Endothelial cell of umbilical vein (primary cell): ENCODE measurements around the gene C1RL. TPM values are rescaled to one million over a fixed set of nuclear protein-coding genes. Genes with fewer than 3 reads are reported as not detected.

Source experiments
- BruUV-seq: library from RNA; stranded (reverse); fragments of 400-500 nt; replicated peaks from 2 replicates; lab custom pipeline; 2021; lab: Mats Ljungman, UMichigan
- CTCF ChIA-PET: fragments of 300-600, 350-600 bp; sonication (Branson Sonifier 250); formaldehyde crosslinking; loops from one replicate; lab custom pipeline; 2021; ENCODE audit warnings: antibody characterized with exemption, inconsistent platforms; lab: Charles Lee
- POLR2A ChIA-PET: fragments of 300-600, 350-600 bp; sonication (Branson Sonifier 250); formaldehyde crosslinking; loops from one replicate; lab custom pipeline; 2021; ENCODE audit warnings: antibody characterized with exemption, inconsistent platforms; lab: Charles Lee
- DNase-seq: peaks from one replicate; pipeline ENCODE4 v3.0.0-alpha.2; 2011; ENCODE audit warnings: low read depth, low spot score
- FAIRE-seq: peaks from 2 replicates; lab custom pipeline; 2011; peaks lifted over from hg19 to GRCh38; lab: Jason Lieb, UNC
- H2AFZ ChIP-seq: 2 replicates; pipeline ENCODE4 v1.6.0; 2012; ENCODE audit warnings: low read depth, low read length, control low read depth, inconsistent platforms
- H3K27ac ChIP-seq: 2 replicates; pipeline ENCODE4 v1.5.1; 2011; ENCODE audit warnings: low read depth, mild to moderate bottlenecking, control low read depth, low read length, moderate library complexity; ENCODE audit not compliant: insufficient read depth
- H3K27me3 ChIP-seq, 2 experiments: 2 replicates each; pipeline versions ENCODE4 v1.6.0 to v1.6.1; 2011; ENCODE audit warnings: low read length in 2 of 2, mixed read lengths in 1 of 2; ENCODE audit not compliant: control insufficient read depth in 2 of 2, insufficient read depth in 2 of 2
- H3K36me3 ChIP-seq, 2 experiments: 2 replicates in 1 of 2; 3 replicates in 1 of 2; pipeline ENCODE4 v1.5.1; 2011; ENCODE audit warnings: low read length in 2 of 2, mild to moderate bottlenecking in 1 of 2, moderate library complexity in 1 of 2; ENCODE audit not compliant: control insufficient read depth in 2 of 2, insufficient read depth in 2 of 2; ENCODE audit errors: extremely low read depth in 1 of 2
- H3K4me1 ChIP-seq: 3 replicates; pipeline ENCODE4 v1.5.1; 2011; ENCODE audit warnings: mild to moderate bottlenecking, low read length; ENCODE audit not compliant: control insufficient read depth, insufficient read depth; ENCODE audit errors: extremely low read depth
- H3K4me2 ChIP-seq: 2 replicates; pipeline ENCODE4 v1.6.1; 2011; ENCODE audit warnings: low read length, control low read depth, mixed read lengths; ENCODE audit not compliant: insufficient read depth
- H3K4me3 ChIP-seq, 3 experiments: fragments of 200-600 bp in 1 of 3; sonication (generic), shearing (Covaris generic) in 1 of 3; replicated peaks in 1 of 3; 2 replicates each; pipeline ENCODE4 v1.5.1; 2011 to 2016; ENCODE audit warnings: control low read depth in 3 of 3, low read length in 3 of 3, mild to moderate bottlenecking in 2 of 3, inconsistent platforms in 1 of 3, low read depth in 1 of 3, moderate library complexity in 1 of 3; ENCODE audit not compliant: insufficient read depth in 1 of 3
- H3K79me2 ChIP-seq: 2 replicates; pipeline ENCODE4 v1.6.0; 2012; ENCODE audit warnings: low read length, inconsistent platforms; ENCODE audit not compliant: control insufficient read depth, insufficient read depth
- H3K9ac ChIP-seq: replicated peaks from 2 replicates; pipeline ENCODE3; 2011; ENCODE audit warnings: low read length, control low read depth; ENCODE audit not compliant: insufficient read depth; ENCODE audit errors: extremely low read depth
- H3K9me1 ChIP-seq: replicated peaks from 3 replicates; pipeline ENCODE4 v1.6.0; 2011; ENCODE audit warnings: mild to moderate bottlenecking, low read length; ENCODE audit not compliant: control insufficient read depth, insufficient read depth; ENCODE audit errors: extremely low read depth
- H3K9me3 ChIP-seq: replicated peaks from 2 replicates; pipeline ENCODE4 v1.5.1; 2012; ENCODE audit warnings: low read length, inconsistent platforms; ENCODE audit not compliant: control insufficient read depth, insufficient read depth
- H4K20me1 ChIP-seq: replicated peaks from 2 replicates; pipeline ENCODE3; 2011; ENCODE audit warnings: mild to moderate bottlenecking, low read length; ENCODE audit not compliant: control insufficient read depth, insufficient read depth; ENCODE audit errors: extremely low read depth
- EZH2 ChIP-seq: IDR thresholded peaks from 2 replicates; pipeline ENCODE4 v1.6.1; 2012; ENCODE audit warnings: borderline replicate concordance, low read depth, mild to moderate bottlenecking, moderate library complexity, low read length, inconsistent platforms; ENCODE audit not compliant: severe bottlenecking
- FOS ChIP-seq: IDR thresholded peaks from 2 replicates; pipeline ENCODE4 v1.6.1; 2011; ENCODE audit warnings: mild to moderate bottlenecking, low read length, moderate library complexity, borderline replicate concordance; ENCODE audit not compliant: insufficient read depth
- GATA2 ChIP-seq: IDR thresholded peaks from 2 replicates; pipeline ENCODE4 v1.7.0; 2011; ENCODE audit warnings: low read depth, mild to moderate bottlenecking, moderate library complexity, mixed read lengths, low read length; ENCODE audit not compliant: insufficient read length, insufficient read depth
- JUN ChIP-seq: IDR thresholded peaks from 2 replicates; pipeline ENCODE4 v1.6.1; 2011; ENCODE audit warnings: borderline replicate concordance, low read depth; ENCODE audit not compliant: insufficient read length, insufficient read depth
- MAX ChIP-seq: IDR thresholded peaks from 2 replicates; pipeline ENCODE4 v1.6.1; 2011; ENCODE audit not compliant: insufficient read depth, insufficient read length
- MYC ChIP-seq: IDR thresholded peaks from one replicate; pipeline ENCODE4 v1.6.1; 2011; ENCODE audit warnings: mild to moderate bottlenecking, low read depth, low read length
- POLR2A ChIP-seq: IDR thresholded peaks from 2 replicates; pipeline ENCODE4 v1.6.1; 2012; ENCODE audit warnings: low read depth, mild to moderate bottlenecking, control low read depth, low read length
- POLR2AphosphoS5 ChIP-seq: IDR thresholded peaks from 2 replicates; pipeline ENCODE4 v1.6.1; 2012; ENCODE audit warnings: low read depth, mild to moderate bottlenecking, control low read depth, low read length, moderate library complexity; ENCODE audit not compliant: insufficient read depth
- dilution Hi-C: fragments of 300-500 bp; cut with MboI; formaldehyde crosslinking; loops from one replicate; pipeline ENCODE4 v1.15.0; 2019; ENCODE audit warnings: low sequenced_read_pairs; ENCODE audit not compliant: extremely low pct_ligation_motif_present
- intact Hi-C: fragments of 100-400 bp; cut with micrococcal nuclease; formaldehyde crosslinking; loops from one replicate; pipeline ENCODE4 v1.10.0; 2022
- polyA plus RNA-seq, 4 experiments: library from polyadenylated mRNA; depleted of rRNA in 3 of 4; stranded (reverse) in 3 of 4; unstranded in 1 of 4; fragments of >200 nt; gene quantifications; 2 replicates each; pipeline versions ENCODE4 v1.2.1 to v1.2.3, GENCODE V29; 2011 to 2012; ENCODE audit warnings: missing spikeins in 1 of 4
- total RNA-seq: library from RNA; stranded (reverse); gene quantifications from 2 replicates; pipeline ENCODE4 v1.2.3, GENCODE V29; 2021
- TF ChIP-seq, protein P1 (sequence below), 2 donors: IDR thresholded peaks; 1 replicate in 1 of 2; 2 replicates in 1 of 2; pipeline ENCODE4 v1.5.1; 2011; ENCODE audit warnings: low read length in 2 of 2, mild to moderate bottlenecking in 2 of 2, moderate library complexity in 2 of 2, control low read depth in 1 of 2, inconsistent platforms in 1 of 2, low read depth in 1 of 2; ENCODE audit not compliant: insufficient read depth in 1 of 2; ENCODE audit errors: extremely low read depth in 1 of 2

The C1RL gene
- total and polyA plus RNA-seq, 2 donors (not counting 3 experiments of a cell fraction or from before 2014, with no cell fraction given), result 20.9 to 25.0 TPM

DNA sequence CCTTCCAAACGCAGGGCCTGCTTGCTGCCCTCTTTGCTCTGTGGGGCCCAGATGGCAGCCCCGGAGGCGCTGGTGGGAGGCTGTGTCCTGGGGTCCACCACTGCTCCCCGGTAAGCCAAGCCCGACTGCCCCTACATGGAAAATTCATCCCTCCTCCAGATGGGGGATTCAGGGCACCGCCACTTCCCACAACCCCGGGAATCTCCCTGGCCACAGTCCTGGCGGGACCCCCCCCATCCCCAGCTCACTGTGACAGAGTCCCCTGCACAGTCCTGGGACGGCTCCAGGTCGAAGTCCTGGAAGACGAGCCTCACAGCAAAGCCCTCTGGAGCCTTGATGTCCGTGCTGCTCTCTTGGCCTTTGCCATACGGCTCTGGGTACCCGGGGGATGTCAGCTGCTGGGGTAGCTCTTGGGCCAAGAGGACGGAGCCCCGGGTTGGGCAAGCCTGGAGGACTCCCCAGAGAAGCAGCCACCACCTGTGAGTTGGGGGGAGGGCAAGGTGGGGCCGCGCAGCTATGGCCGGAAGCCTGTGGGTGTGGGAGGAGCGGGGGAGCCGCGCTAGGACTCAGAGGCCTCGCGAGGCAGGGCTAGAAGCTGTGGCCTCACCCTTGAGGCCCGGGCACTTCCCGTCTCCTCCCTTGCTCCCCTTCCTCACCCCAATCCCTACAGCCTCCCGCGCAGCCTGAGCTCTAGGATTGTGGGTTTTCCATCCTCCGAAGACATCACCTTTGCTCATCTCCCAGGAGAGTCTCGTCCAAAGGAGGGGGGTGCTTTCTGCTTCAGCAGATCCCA is 815 bp downstream of the C1RL start:
- Histone ChIP-seq H3K9me3 (no peaks in the 10 kb centered on the region), H4K20me1 (no peaks in the 10 kb centered on the region), H3K27ac (peak overlapping the region; percentile 61), H3K4me2 (peak overlapping the region; percentile 80), H3K4me3 (peak overlapping the region; percentile 21 to 64 (median 39)), H3K79me2 (no peaks in the 10 kb centered on the region), H3K27me3 (no peaks in the 10 kb centered on the region), H3K36me3 (no peaks in the 10 kb centered on the region), H3K4me1 (peaks cover 8% of the 10 kb centered on the region), H3K9me1 (no peaks in the 10 kb centered on the region), H3K9ac (peak overlapping the region; percentile 82), H2AFZ (peak overlapping the region; percentile 92)
- ChIA-PET CTCF (interaction anchor here (0.7 to 6.5 kb wide), 16 partner anchors 9 to 239 kb away, joined by 3 to 73 read pairs (median 7); partner anchors contain the start of genes C12orf57, C1S, CLSTN3 and RNU7-1), POLR2A (interaction anchor here (0.9 kb wide), 1 partner anchor 165 kb away, joined by 3 read pairs; the partner anchor contains the start of genes C12orf57 and RNU7-1)
- intact Hi-C loops, result loop anchor here (2.0 to 5.0 kb wide), 4 partner anchors 15 to 236 kb away; partner anchors contain the start of genes C1R, EMG1, LPCAT3 and PHB2
- TF ChIP-seq MAX (no peak), POLR2A (peak; percentile 68), POLR2AphosphoS5 (peak; percentile 65)
- DNase-seq (peak; percentile 28), FAIRE-seq (peak; percentile 70)
- TSS peak; percentile 18 for BruUV-seq
- dilution Hi-C loops, result no loop called here

GRCh38 chr12:7107636-7108002 is 1.4 kb downstream of the C1RL start:
- no peaks in the 10 kb centered on the region for H3K9me1 ChIP-seq
- no peak overlapping the region for H3K27ac ChIP-seq
- FAIRE-seq, result no peak
- H3K9ac ChIP-seq, result no peak overlapping the region
- H3K4me1 ChIP-seq, result peaks cover 8% of the 10 kb centered on the region
- no peak for TF ChIP-seq FOS
- no peak for TF ChIP-seq MYC
- no peak for TF ChIP-seq EZH2
- no peak for TF ChIP-seq JUN
- TF ChIP-seq POLR2AphosphoS5, result no peak
- no peak for TF ChIP-seq GATA2
- TF ChIP-seq, protein P1, sequence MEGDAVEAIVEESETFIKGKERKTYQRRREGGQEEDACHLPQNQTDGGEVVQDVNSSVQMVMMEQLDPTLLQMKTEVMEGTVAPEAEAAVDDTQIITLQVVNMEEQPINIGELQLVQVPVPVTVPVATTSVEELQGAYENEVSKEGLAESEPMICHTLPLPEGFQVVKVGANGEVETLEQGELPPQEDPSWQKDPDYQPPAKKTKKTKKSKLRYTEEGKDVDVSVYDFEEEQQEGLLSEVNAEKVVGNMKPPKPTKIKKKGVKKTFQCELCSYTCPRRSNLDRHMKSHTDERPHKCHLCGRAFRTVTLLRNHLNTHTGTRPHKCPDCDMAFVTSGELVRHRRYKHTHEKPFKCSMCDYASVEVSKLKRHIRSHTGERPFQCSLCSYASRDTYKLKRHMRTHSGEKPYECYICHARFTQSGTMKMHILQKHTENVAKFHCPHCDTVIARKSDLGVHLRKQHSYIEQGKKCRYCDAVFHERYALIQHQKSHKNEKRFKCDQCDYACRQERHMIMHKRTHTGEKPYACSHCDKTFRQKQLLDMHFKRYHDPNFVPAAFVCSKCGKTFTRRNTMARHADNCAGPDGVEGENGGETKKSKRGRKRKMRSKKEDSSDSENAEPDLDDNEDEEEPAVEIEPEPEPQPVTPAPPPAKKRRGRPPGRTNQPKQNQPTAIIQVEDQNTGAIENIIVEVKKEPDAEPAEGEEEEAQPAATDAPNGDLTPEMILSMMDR (IDR thresholded peaks at IDR 0.05; ENCODE audit: extremely low read depth in 1 of 2, insufficient read depth in 1 of 2, low read depth in 1 of 2, low read length in 2 of 2), result no peak
- no peak for TF ChIP-seq MAX
- no peak for TF ChIP-seq POLR2A
- H2AFZ ChIP-seq, result peak overlapping the region; percentile 92
- dilution Hi-C loops, result no loop called here
- no peaks in the 10 kb centered on the region for H3K9me3 ChIP-seq
- no peaks in the 10 kb centered on the region for H3K36me3 ChIP-seq
- no peaks in the 10 kb centered on the region for H3K27me3 ChIP-seq
- no peak overlapping the region for H3K4me3 ChIP-seq
- ChIA-PET CTCF (interaction anchor here (0.8 to 6.5 kb wide), 7 partner anchors 8 to 238 kb away, joined by 5 to 73 read pairs (median 9); partner anchors contain the start of genes C12orf57, C1S, CLSTN3 and RNU7-1), POLR2A (no interaction called here)
- no peak for DNase-seq
- H3K4me2 ChIP-seq, result peak overlapping the region; percentile 80
- no TSS peak for BruUV-seq
- no peaks in the 10 kb centered on the region for H3K79me2 ChIP-seq
- intact Hi-C loops, result loop anchor here (2.0 to 5.0 kb wide), 4 partner anchors 15 to 235 kb away; partner anchors contain the start of genes C1R, EMG1, LPCAT3 and PHB2
- no peaks in the 10 kb centered on the region for H4K20me1 ChIP-seq
